Measurements from ENCODE around the gene STIM1. TPM values are rescaled to one million over a fixed set of nuclear protein-coding genes. Genes with fewer than 3 reads are reported as not detected.

STIM1 gene
- total RNA-seq, 2 experiments from 2014 or later = 98.8 to 101 TPM

DNA sequence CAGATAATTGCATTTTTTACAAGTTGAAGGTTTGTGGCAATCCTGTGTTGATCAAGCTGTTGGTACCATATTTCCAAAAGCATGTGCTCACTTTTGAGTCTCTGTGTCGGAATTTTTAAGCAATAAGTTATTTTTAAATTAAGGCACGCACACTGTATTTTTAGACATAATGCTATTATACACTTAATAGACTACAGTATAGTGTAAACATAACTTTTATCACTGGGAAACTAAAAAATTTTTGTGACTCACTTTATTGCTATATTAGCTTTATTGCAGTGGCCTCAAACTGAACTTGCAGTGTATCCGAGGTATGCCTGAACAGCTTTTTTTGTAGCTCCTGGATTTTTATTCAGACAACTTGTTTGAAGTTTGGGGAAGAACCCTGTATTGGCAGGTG, 207.9 kb downstream of the STIM1 start:
- Mint-ChIP-seq H3K27ac (no peak overlapping the region), H3K4me1 (peaks cover 27% of the 10 kb centered on the region), H3K27me3 (no peaks in the 10 kb centered on the region), H3K9me3 (no peaks in the 10 kb centered on the region), H3K4me3 (no peak overlapping the region), H3K36me3 (peaks cover 33% of the 10 kb centered on the region)
- DNase-seq (no peak), ATAC-seq (ENCODE audit: low read depth) (no peak)
- POLR2A ChIA-PET = no interaction called here

DNA sequence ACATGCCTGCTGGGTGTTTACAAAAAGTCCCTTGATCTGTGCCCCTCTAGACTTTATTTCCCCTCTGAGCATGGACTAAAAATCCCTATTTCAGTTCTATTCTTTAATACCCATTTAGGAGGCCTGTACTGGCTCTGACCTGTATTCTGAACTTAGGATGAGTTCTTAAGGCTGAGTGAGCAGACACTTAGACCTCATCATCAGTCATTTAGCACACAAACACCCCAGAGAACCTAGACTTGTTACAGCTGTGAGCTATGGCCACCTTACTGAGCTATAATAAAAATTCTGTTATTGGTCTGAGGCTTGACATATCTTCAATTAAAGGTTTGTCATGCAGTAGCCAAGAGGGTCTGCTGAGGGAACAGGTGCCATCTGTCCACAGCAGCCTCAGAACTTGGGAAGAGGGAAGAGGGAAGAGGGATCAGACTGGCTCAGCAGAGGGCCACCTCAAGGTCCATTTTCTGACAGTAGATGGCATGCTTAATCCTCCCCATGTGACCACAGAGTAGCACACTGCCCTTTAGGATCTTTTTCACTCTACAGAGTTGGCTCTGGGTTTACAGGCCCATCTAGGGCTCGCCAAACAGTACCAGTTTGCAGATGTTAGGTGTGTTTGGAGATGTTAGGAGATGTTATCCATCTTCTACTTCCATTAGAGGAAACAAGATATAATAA, 209.0 kb downstream of the STIM1 start:
- H3K4me1 Mint-ChIP-seq = peaks cover 35% of the 10 kb centered on the region
- POLR2A ChIA-PET = interaction anchor here (1.5 kb wide), 1 partner anchor 210 kb away, joined by 3 read pairs; no protein-coding TSS in a partner anchor
- peaks cover 28% of the 10 kb centered on the region for H3K36me3 Mint-ChIP-seq

DNA sequence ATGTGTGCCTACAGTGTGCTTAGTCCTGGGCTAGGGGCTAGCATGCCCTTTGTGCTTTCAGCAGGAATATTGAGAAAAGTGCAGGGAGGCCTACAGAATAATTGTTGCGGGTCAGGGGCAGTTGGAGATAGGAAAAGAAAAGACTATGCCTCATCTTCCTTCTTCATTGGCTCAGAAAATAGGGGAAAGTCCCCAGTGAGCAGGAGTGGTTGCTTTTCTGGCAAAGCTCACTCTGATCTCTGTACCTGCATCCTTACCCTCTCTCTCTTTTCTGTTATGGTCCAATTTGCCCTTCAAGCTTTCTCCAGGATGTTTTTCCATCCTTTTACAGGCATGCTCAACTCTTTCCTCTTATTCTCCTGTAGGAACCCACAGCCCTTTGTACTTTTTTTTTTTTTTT, 209.6 kb downstream of the STIM1 start:
- Mint-ChIP-seq H3K4me1 (peaks cover 37% of the 10 kb centered on the region), H3K27me3 (no peaks in the 10 kb centered on the region), H3K36me3 (peaks cover 28% of the 10 kb centered on the region), H3K9me3 (no peaks in the 10 kb centered on the region), H3K27ac (no peak overlapping the region), H3K4me3 (no peak overlapping the region)
- no peak for DNase-seq
- POLR2A ChIA-PET = interaction anchor here (1.5 kb wide), 1 partner anchor 210 kb away, joined by 3 read pairs; no protein-coding TSS in a partner anchor
- no peak for ATAC-seq (ENCODE audit: low read depth)

More for the DNA sequence above, 209.0 kb downstream of the STIM1 start:
- Mint-ChIP-seq H3K27ac (no peak overlapping the region), H3K4me3 (no peak overlapping the region), H3K27me3 (no peaks in the 10 kb centered on the region), H3K9me3 (no peaks in the 10 kb centered on the region)
- DNase-seq (no peak), ATAC-seq (ENCODE audit: low read depth) (no peak)

DNA sequence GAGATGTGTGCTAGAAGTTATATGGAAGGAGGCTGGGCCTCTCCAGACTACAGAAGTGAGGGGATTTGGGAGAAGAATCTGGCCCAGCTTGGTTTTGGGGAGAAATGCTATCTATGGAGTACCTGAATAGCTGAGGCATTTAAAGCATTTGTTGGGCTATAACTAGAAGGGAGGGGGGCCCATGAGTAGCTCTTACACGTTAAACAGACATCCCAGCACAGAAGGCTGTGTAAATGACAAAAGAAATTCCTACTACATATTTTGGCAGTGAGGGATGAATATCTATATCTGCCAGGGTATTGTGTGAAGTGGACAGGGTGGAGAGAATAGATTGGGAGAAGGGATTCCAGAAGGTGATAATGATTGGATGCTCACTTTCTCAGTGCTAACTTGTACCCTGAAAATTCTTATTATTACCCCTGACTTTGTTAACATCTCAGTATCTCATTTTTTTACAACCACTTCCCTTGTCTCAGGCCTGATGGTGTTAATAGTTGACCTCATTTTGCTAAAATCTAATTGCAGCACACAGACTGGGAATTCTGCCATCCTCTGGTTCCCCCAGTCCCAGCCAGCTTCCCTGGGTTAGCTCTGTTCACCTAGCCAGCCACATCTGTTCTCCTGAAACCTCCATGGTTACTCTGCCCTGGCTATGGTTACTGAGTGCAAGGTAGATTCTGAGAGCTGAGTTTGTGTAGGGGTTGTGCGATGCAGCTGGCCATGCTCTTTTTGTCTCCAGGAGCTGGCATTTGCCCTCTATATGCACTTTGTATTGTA, 210.3 kb downstream of the STIM1 start:
- Mint-ChIP-seq H3K36me3 (peaks cover 28% of the 10 kb centered on the region), H3K4me3 (no peak overlapping the region), H3K27me3 (no peaks in the 10 kb centered on the region), H3K27ac (peak overlapping the region; percentile 2), H3K4me1 (peaks cover 37% of the 10 kb centered on the region), H3K9me3 (no peaks in the 10 kb centered on the region)
- ATAC-seq (ENCODE audit: low read depth) (no peak), DNase-seq (no peak)
- POLR2A ChIA-PET = interaction anchor here (1.5 kb wide), 1 partner anchor 211 kb away, joined by 3 read pairs; no protein-coding TSS in a partner anchor

DNA sequence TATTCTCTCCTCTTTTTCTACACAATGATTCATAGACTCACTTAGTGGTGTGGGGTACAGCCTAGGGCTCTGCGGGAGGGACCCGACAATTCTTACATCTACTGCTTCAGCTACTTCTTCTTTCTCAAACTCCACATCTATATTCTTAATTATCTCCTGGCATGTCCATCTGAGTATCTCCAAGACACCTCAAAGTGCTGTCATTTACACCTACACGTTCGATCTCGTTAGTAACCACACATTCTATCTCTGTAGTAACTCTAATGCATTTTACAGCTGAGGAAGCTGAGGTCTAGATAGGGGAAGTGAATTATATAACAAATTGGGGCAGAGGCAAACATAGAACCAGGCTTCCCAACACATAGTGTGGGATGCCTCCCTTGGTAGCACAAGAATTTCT, 211.4 kb downstream of the STIM1 start:
- H3K9me3 Mint-ChIP-seq = no peaks in the 10 kb centered on the region
- peaks cover 39% of the 10 kb centered on the region for H3K4me1 Mint-ChIP-seq
- no peaks in the 10 kb centered on the region for H3K27me3 Mint-ChIP-seq
- peaks cover 24% of the 10 kb centered on the region for H3K36me3 Mint-ChIP-seq
- DNase-seq (no peak), ATAC-seq (ENCODE audit: low read depth) (no peak)
- no peak overlapping the region for H3K4me3 Mint-ChIP-seq
- H3K27ac Mint-ChIP-seq = no peak overlapping the region
- POLR2A ChIA-PET = interaction anchor here (4.4 kb wide), 1 partner anchor 212 kb away, joined by 21 read pairs; the partner anchor contains the start of gene STIM1

DNA sequence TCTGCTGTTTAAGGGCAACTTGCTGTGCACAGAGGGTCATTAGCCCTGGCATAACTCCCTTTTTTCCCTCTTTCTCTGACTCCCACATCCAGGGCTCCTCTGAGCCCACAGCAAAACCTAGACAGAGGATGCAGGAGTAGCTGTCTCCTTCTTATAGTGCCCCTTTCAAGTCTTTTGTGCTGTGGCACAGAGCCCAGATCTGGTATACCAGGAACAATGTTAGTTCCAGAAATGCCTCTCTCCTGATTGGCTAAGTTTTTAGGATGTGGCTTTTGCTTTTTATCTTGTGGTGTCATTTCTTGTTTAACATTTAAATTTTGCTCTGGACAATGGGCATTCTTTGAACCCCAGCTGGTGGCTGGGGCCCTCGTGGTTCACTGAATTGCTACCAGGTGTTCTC, 213.5 kb downstream of the STIM1 start:
- Mint-ChIP-seq H3K9me3 (no peaks in the 10 kb centered on the region), H3K4me1 (peaks cover 49% of the 10 kb centered on the region)
- POLR2A ChIA-PET = interaction anchor here (0.6 to 4.4 kb wide), 2 partner anchors 214 to 307 kb away, joined by 4 to 21 read pairs; partner anchors contain the start of gene STIM1

DNA sequence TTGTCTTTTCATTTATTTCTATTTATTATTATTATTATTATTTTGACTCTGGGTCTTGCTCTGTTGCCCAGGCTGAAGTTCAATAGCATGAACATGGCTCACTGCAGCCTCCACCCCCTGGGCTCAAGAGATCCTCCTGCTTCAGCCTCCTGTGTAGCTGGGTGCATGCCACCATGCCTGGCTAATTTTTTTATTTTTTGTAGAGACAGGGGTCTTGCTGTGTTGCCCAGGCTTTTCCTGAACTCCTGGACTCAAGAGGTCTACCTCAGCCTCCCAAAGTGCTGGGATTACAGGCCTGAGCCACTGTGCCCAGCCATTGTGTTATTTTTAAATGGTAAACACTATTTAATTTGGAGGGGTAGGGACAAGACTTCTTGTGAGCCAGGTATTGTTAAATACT, 215.9 kb downstream of the STIM1 start:
- Mint-ChIP-seq H3K27me3 (no peaks in the 10 kb centered on the region), H3K9me3 (no peaks in the 10 kb centered on the region), H3K36me3 (peaks cover 38% of the 10 kb centered on the region), H3K4me1 (peaks cover 37% of the 10 kb centered on the region), H3K4me3 (no peak overlapping the region), H3K27ac (no peak overlapping the region)
- POLR2A ChIA-PET = interaction anchor here (3.9 kb wide), 1 partner anchor 216 kb away, joined by 40 read pairs; the partner anchor contains the start of gene STIM1
- ATAC-seq (ENCODE audit: low read depth) (no peak), DNase-seq (no peak)

More for the DNA sequence above, 213.5 kb downstream of the STIM1 start:
- H3K4me3 Mint-ChIP-seq = no peak overlapping the region
- peak overlapping the region; percentile 17 for H3K27ac Mint-ChIP-seq
- H3K36me3 Mint-ChIP-seq = peaks cover 29% of the 10 kb centered on the region
- ATAC-seq (ENCODE audit: low read depth) (no peak), DNase-seq (no peak)
- no peaks in the 10 kb centered on the region for H3K27me3 Mint-ChIP-seq

DNA sequence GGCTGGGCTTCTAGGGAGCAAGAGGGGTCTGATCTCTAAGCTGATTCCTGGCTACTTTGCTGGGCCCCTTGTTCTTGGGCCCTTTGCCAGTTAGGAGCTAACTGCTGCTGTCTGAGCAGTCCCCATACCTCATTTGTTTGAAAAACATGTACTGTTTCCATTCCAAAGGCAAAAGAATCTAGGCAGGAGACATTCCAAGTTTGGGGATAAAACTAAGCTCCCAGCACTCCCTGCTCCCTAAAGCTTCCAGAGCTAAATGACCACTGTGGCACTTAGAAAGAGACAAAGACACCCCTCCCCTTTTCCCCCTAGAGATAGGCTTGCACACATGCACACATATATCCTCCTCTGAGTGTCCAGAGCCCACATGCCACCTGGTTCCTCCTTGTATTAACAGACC, 216.4 kb downstream of the STIM1 start:
- Mint-ChIP-seq H3K36me3 (peaks cover 34% of the 10 kb centered on the region), H3K9me3 (no peaks in the 10 kb centered on the region), H3K27me3 (no peaks in the 10 kb centered on the region), H3K4me1 (peaks cover 32% of the 10 kb centered on the region), H3K27ac (peak overlapping the region; percentile 43), H3K4me3 (no peak overlapping the region)
- no peak for DNase-seq
- no peak for ATAC-seq (ENCODE audit: low read depth)
- POLR2A ChIA-PET = interaction anchor here (0.9 to 3.9 kb wide), 5 partner anchors 144 to 231 kb away, joined by 3 to 40 read pairs (median 5); partner anchors contain the start of genes RHOG and STIM1

DNA sequence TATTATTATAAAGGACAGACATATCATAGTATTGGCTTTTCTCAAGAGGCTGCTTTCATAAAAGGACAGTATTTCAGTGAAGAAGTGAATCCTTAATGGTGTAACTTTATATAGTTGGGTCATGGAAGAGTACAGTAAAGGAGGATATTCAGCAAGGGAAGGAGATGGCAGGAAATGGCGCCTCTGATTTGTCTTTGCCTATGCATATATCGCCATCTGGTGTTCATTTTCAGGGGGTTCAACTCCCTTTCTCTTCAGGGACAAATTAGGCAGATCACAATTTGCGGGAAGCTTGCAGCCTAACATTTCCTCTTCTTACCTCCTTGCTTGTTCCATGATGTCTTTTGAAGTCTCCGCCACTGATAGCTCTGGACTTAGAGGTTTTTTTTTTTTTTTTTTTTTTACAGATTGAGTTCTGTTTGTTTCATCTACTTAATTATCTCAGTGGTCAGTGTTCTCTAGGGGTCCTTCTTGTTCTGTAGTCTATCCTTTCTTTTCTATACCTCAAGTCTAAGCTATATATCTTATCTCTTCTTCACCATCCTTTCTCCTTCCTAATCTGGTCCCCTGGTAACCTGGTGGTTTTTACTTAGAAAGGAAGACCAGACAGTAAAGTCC, 217.3 kb downstream of the STIM1 start:
- Mint-ChIP-seq H3K9me3 (no peaks in the 10 kb centered on the region), H3K4me1 (peaks cover 31% of the 10 kb centered on the region), H3K36me3 (peaks cover 31% of the 10 kb centered on the region), H3K4me3 (no peak overlapping the region), H3K27ac (no peak overlapping the region), H3K27me3 (no peaks in the 10 kb centered on the region)
- POLR2A ChIA-PET = interaction anchor here (0.9 to 3.9 kb wide), 5 partner anchors 145 to 232 kb away, joined by 3 to 40 read pairs (median 5); partner anchors contain the start of genes RHOG and STIM1
- no peak for DNase-seq
- peak; percentile 66 for ATAC-seq (ENCODE audit: low read depth)

DNA sequence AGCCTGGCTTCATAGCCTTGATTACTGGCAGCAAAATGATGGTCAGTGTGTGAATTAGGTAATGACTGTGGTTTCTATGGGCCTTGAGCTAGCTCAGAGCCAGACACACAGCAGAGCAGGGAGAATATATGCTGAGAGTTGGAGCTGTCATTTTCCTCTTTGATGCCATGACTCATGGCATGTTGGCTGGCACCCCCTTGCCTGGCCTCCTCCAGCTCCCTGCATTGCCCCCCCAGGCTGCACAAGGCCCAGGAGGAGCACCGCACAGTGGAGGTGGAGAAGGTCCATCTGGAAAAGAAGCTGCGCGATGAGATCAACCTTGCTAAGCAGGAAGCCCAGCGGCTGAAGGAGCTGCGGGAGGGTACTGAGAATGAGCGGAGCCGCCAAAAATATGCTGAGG, 218.8 kb downstream of the STIM1 start:
- Mint-ChIP-seq H3K36me3 (peaks cover 26% of the 10 kb centered on the region), H3K27me3 (no peaks in the 10 kb centered on the region), H3K9me3 (no peaks in the 10 kb centered on the region), H3K27ac (no peak overlapping the region), H3K4me1 (peaks cover 20% of the 10 kb centered on the region), H3K4me3 (no peak overlapping the region)
- DNase-seq (no peak), ATAC-seq (ENCODE audit: low read depth) (no peak)
- POLR2A ChIA-PET = interaction anchor here (2.1 to 3.9 kb wide), 2 partner anchors 219 to 233 kb away, joined by 13 to 40 read pairs; partner anchors contain the start of genes RHOG and STIM1

DNA sequence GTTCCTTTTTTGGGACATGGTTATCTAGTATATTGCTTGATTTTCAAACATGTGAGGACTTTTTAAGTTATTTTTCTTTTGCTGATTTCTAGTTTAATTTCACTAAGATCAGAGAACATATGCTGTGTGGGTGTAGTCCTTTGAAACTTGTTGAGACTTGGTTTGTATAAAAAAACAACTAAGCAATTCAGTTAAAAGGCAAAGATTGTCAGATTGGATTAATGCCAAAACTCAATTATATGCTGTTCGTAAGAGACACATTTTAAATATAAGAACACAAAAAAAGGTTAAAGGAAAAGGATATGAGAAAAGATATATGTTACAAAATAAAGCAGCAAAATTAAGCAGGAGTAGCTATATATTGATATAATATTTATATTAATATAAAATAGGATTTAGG, 221.3 kb downstream of the STIM1 start:
- H3K9me3 Mint-ChIP-seq = no peaks in the 10 kb centered on the region
- no peak overlapping the region for H3K27ac Mint-ChIP-seq
- no peaks in the 10 kb centered on the region for H3K27me3 Mint-ChIP-seq
- peaks cover 19% of the 10 kb centered on the region for H3K36me3 Mint-ChIP-seq
- peaks cover 15% of the 10 kb centered on the region for H3K4me1 Mint-ChIP-seq
- DNase-seq (no peak), ATAC-seq (ENCODE audit: low read depth) (no peak)
- POLR2A ChIA-PET = no interaction called here
- no peak overlapping the region for H3K4me3 Mint-ChIP-seq

DNA sequence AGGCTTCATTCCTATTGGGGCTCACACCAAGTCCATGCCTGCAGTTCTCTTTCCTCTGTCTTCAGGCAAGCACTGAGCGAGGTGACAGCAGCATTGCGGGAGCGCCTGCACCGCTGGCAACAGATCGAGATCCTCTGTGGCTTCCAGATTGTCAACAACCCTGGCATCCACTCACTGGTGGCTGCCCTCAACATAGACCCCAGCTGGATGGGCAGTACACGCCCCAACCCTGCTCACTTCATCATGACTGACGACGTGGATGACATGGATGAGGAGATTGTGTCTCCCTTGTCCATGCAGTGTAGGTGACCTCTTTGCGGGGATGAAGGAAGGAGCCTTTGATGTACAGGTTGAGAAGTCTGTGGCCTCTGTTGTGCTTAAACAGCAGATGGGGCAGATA, 227.7 kb downstream of the STIM1 start:
- H3K36me3 Mint-ChIP-seq = peaks cover 34% of the 10 kb centered on the region

More for the DNA sequence above, 227.7 kb downstream of the STIM1 start:
- POLR2A ChIA-PET = no interaction called here
- no peak for ATAC-seq (ENCODE audit: low read depth)
- H3K9me3 Mint-ChIP-seq = no peaks in the 10 kb centered on the region
- no peaks in the 10 kb centered on the region for H3K27me3 Mint-ChIP-seq
- DNase-seq = no peak
- peaks cover 15% of the 10 kb centered on the region for H3K4me1 Mint-ChIP-seq
- H3K27ac Mint-ChIP-seq = no peak overlapping the region
- no peak overlapping the region for H3K4me3 Mint-ChIP-seq
